A549 (cell line): Measurements from ENCODE around the gene KRT23.

Source experiments
- FOSL2 ChIP-seq, 2 experiments: fragments of 450-650 bp in 1 of 2; fragments of >200 bp in 1 of 2; sonication (Bioruptor Twin) in 1 of 2; formaldehyde crosslinking; IDR thresholded peaks; 2 replicates each; pipeline versions ENCODE4 v1.5.0 to v1.6.1; 2016 to 2020; ENCODE audit warnings: mild to moderate bottlenecking in 1 of 2, moderate library complexity in 1 of 2
- GATA3 ChIP-seq: IDR thresholded peaks from 2 replicates; pipeline ENCODE4 v1.6.1; 2012; ENCODE audit warnings: borderline replicate concordance
- HOXB13 ChIP-seq: fragments of 250-450 bp; sonication (Bioruptor Pico); IDR thresholded peaks from 2 replicates; pipeline ENCODE4 v1.5.0; 2020; ENCODE audit warnings: low read depth, mild to moderate bottlenecking, moderate library complexity
- KDM5A ChIP-seq: fragments of 200-600 bp; sonication (generic); IDR thresholded peaks from 2 replicates; pipeline ENCODE4 v1.6.1; 2016; ENCODE audit warnings: antibody characterized with exemption, mild to moderate bottlenecking
- MAZ ChIP-seq: fragments of 150-350 bp; IDR thresholded peaks from 2 replicates; pipeline ENCODE4 v1.6.1; 2014; ENCODE audit warnings: antibody characterized with exemption, low read depth, low read length, borderline replicate concordance
- PHF8 ChIP-seq: fragments of 200-600 bp; sonication (generic); IDR thresholded peaks from 2 replicates; pipeline ENCODE4 v1.6.1; 2016; ENCODE audit warnings: low read depth, mild to moderate bottlenecking, antibody characterized with exemption, moderate library complexity, borderline replicate concordance
- POLR2A ChIP-seq: IDR thresholded peaks from 2 replicates; pipeline ENCODE4 v1.6.1; 2012; ENCODE audit warnings: mild to moderate bottlenecking, low read length
- RAD21 ChIP-seq, 2 experiments: fragments of >200 bp in 1 of 2; sonication (Bioruptor Twin) in 1 of 2; formaldehyde crosslinking in 1 of 2; IDR thresholded peaks in 1 of 2; conservative IDR thresholded peaks in 1 of 2; 2 replicates in 1 of 2; 3 replicates in 1 of 2; pipeline ENCODE4 v1.6.1; 2012 to 2018; ENCODE audit warnings: inconsistent platforms in 1 of 2
- TF ChIP-seq, protein P1 (sequence below): fragments of >200 bp; sonication (Bioruptor Twin); formaldehyde crosslinking; IDR thresholded peaks from 3 replicates; pipeline ENCODE4 v1.5.1; 2016
- TF ChIP-seq, protein P2 (sequence below): fragments of 200-600 bp; sonication (generic); IDR thresholded peaks from 2 replicates; pipeline ENCODE4 v1.6.1; 2016; ENCODE audit warnings: antibody characterized with exemption, mild to moderate bottlenecking, moderate library complexity
- TF ChIP-seq, protein P3 (sequence below): fragments of 450-650 bp; IDR thresholded peaks from 2 replicates; pipeline ENCODE4 v1.6.1; 2014; ENCODE audit warnings: antibody characterized with exemption
- TF ChIP-seq, protein P4 (sequence below): IDR thresholded peaks from 2 replicates; pipeline ENCODE4 v1.6.1; 2012

DNA sequence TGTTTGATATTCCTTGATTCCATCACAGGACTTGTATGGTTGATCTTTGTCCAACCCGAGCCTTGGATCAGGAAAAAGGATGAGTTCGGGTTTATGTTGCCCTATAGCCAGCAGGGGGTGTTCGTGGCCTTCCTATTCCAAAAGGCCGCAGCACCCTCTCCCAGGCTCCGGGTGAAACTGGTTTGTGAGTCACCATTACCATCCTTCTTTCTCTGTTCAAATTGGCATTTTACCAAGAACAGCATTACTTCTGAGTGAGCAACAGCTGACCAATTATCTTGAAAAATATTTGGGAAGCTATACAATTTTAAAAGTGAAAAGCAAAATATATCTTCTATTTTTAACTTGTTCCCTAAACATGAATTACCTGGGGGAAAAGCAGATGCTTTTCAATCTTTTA is 28.1 kb downstream of the KRT23 start:
- TF ChIP-seq, protein P1, sequence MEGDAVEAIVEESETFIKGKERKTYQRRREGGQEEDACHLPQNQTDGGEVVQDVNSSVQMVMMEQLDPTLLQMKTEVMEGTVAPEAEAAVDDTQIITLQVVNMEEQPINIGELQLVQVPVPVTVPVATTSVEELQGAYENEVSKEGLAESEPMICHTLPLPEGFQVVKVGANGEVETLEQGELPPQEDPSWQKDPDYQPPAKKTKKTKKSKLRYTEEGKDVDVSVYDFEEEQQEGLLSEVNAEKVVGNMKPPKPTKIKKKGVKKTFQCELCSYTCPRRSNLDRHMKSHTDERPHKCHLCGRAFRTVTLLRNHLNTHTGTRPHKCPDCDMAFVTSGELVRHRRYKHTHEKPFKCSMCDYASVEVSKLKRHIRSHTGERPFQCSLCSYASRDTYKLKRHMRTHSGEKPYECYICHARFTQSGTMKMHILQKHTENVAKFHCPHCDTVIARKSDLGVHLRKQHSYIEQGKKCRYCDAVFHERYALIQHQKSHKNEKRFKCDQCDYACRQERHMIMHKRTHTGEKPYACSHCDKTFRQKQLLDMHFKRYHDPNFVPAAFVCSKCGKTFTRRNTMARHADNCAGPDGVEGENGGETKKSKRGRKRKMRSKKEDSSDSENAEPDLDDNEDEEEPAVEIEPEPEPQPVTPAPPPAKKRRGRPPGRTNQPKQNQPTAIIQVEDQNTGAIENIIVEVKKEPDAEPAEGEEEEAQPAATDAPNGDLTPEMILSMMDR = peak; percentile 98
- TF ChIP-seq FOSL2 (IDR thresholded peaks at IDR 0.05) (peak; percentile 72), FOSL2 (CRISPR knock-in tag; IDR thresholded peaks at IDR 0.05) (peak; percentile 96), KDM5A (no peak), HOXB13 (CRISPR knock-in tag) (no peak), POLR2A (no peak), GATA3 (no peak; the same call in 1 of the 2 replicates), PHF8 (no peak), MAZ (no peak), RAD21 (conservative IDR thresholded peaks at IDR 0.05 in 1 of 2, IDR thresholded peaks at IDR 0.05 in 1 of 2) (peak; percentile 99 to 100)
- TF ChIP-seq, protein P2, sequence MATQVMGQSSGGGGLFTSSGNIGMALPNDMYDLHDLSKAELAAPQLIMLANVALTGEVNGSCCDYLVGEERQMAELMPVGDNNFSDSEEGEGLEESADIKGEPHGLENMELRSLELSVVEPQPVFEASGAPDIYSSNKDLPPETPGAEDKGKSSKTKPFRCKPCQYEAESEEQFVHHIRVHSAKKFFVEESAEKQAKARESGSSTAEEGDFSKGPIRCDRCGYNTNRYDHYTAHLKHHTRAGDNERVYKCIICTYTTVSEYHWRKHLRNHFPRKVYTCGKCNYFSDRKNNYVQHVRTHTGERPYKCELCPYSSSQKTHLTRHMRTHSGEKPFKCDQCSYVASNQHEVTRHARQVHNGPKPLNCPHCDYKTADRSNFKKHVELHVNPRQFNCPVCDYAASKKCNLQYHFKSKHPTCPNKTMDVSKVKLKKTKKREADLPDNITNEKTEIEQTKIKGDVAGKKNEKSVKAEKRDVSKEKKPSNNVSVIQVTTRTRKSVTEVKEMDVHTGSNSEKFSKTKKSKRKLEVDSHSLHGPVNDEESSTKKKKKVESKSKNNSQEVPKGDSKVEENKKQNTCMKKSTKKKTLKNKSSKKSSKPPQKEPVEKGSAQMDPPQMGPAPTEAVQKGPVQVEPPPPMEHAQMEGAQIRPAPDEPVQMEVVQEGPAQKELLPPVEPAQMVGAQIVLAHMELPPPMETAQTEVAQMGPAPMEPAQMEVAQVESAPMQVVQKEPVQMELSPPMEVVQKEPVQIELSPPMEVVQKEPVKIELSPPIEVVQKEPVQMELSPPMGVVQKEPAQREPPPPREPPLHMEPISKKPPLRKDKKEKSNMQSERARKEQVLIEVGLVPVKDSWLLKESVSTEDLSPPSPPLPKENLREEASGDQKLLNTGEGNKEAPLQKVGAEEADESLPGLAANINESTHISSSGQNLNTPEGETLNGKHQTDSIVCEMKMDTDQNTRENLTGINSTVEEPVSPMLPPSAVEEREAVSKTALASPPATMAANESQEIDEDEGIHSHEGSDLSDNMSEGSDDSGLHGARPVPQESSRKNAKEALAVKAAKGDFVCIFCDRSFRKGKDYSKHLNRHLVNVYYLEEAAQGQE = no peak
- TF ChIP-seq, protein P3, sequence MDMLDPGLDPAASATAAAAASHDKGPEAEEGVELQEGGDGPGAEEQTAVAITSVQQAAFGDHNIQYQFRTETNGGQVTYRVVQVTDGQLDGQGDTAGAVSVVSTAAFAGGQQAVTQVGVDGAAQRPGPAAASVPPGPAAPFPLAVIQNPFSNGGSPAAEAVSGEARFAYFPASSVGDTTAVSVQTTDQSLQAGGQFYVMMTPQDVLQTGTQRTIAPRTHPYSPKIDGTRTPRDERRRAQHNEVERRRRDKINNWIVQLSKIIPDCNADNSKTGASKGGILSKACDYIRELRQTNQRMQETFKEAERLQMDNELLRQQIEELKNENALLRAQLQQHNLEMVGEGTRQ = no peak
- TF ChIP-seq, protein P4, sequence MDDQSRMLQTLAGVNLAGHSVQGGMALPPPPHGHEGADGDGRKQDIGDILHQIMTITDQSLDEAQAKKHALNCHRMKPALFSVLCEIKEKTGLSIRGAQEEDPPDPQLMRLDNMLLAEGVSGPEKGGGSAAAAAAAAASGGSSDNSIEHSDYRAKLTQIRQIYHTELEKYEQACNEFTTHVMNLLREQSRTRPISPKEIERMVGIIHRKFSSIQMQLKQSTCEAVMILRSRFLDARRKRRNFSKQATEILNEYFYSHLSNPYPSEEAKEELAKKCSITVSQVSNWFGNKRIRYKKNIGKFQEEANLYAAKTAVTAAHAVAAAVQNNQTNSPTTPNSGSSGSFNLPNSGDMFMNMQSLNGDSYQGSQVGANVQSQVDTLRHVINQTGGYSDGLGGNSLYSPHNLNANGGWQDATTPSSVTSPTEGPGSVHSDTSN = no peak
